Vagina (tissue), 2 donors: ENCODE measurements around the gene LRP2BP. TPM values are rescaled to one million over a fixed set of nuclear protein-coding genes. Genes with fewer than 3 reads are reported as not detected.
"Not testable (repeated sequence)": the region's sequence is repeated elsewhere in the genome, so short reads cannot be mapped to it uniquely, and the experiment has no call there.

Source experiments
- DNase-seq, 2 donors: peaks; one replicate each; pipeline ENCODE4 v3.0.0-alpha.2; 2017; ENCODE audit errors: extremely low spot score in 2 of 2
- H3K27ac ChIP-seq: fragments of 200-600 bp; sonication (generic); one replicate; pipeline ENCODE4 v1.5.1; 2019
- H3K27me3 ChIP-seq: fragments of 200-600 bp; sonication (generic); one replicate; pipeline ENCODE4 v1.5.1; 2019
- H3K36me3 ChIP-seq, 2 donors: fragments of 200-600 bp; sonication (generic); one replicate each; pipeline ENCODE4 v1.5.1; 2017 to 2019
- H3K4me1 ChIP-seq: fragments of 200-600 bp; sonication (generic); one replicate; pipeline ENCODE4 v1.5.1; 2019
- H3K4me3 ChIP-seq, 2 donors: fragments of 200-600 bp; sonication (generic); 1 replicate in 1 of 2; 2 replicates in 1 of 2; pipeline ENCODE4 v1.5.1; 2016 to 2019
- H3K9me3 ChIP-seq: fragments of 200-600 bp; sonication (generic); one replicate; pipeline ENCODE4 v1.5.1; 2019
- POLR2A ChIP-seq, 2 donors: fragments of 450-650 bp; IDR thresholded peaks; one replicate each; pipeline ENCODE4 v1.6.1; 2017; ENCODE audit warnings: antibody characterized with exemption in 2 of 2, mild to moderate bottlenecking in 2 of 2, moderate library complexity in 2 of 2
- POLR2AphosphoS5 ChIP-seq, 2 donors: sonication (generic); formaldehyde crosslinking; IDR thresholded peaks; one replicate each; pipeline ENCODE4 v1.9.0; 2017; ENCODE audit warnings: antibody characterized with exemption in 2 of 2, mild to moderate bottlenecking in 2 of 2, low read depth in 1 of 2; ENCODE audit not compliant: insufficient read depth in 1 of 2
- intact Hi-C: fragments of 100-400 bp; cut with DNase I; formaldehyde crosslinking; loops from one replicate; pipeline ENCODE4 v1.15.1; 2023
- total RNA-seq: library from RNA; depleted of rRNA; stranded (reverse); fragments of >200 nt; gene quantifications from one replicate; pipeline ENCODE4 v1.2.3, GENCODE V29; 2016
- TF ChIP-seq, protein P1 (sequence below), 3 experiments: fragments of 450-650 bp in 2 of 3; fragments of 200-600 bp in 1 of 3; sonication (generic) in 1 of 3; IDR thresholded peaks; one replicate each; pipeline ENCODE4 v1.5.1; 2017 to 2019; ENCODE audit warnings: antibody characterized with exemption in 3 of 3, mild to moderate bottlenecking in 2 of 3, moderate library complexity in 2 of 3

The LRP2BP gene
- total RNA-seq, 1 donor from 2014 or later, result 0.49 TPM

DNA sequence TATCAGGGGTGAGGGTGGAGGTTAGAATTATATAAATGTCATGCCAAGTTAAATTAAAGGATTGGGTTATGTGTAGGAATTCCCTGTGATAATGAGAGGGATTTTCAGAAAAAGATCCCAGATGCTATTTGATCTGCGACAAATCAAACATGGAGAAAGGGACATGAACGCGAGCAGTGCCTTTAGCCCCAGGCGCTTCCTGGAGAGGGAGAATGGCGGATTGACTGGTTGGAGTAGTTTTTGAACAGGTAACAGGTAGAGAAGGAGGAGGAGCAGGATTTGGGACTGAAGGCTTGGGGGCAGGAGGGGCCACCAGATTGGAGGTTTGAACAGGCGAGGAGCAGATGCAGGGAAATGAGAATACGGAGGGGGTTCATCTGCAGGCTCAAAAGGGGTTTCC lies 67.1 kb downstream of the LRP2BP start:
- peaks cover 6% of the 10 kb centered on the region for H3K4me1 ChIP-seq
- H3K27ac ChIP-seq, result no peak overlapping the region
- H3K27me3 ChIP-seq, result no peaks in the 10 kb centered on the region
- TF ChIP-seq POLR2AphosphoS5 (IDR thresholded peaks at IDR 0.05; ENCODE audit: insufficient read depth in 1 of 2, low read depth in 1 of 2) (no peak), POLR2A (IDR thresholded peaks at IDR 0.05) (no peak)
- TF ChIP-seq, protein P1, sequence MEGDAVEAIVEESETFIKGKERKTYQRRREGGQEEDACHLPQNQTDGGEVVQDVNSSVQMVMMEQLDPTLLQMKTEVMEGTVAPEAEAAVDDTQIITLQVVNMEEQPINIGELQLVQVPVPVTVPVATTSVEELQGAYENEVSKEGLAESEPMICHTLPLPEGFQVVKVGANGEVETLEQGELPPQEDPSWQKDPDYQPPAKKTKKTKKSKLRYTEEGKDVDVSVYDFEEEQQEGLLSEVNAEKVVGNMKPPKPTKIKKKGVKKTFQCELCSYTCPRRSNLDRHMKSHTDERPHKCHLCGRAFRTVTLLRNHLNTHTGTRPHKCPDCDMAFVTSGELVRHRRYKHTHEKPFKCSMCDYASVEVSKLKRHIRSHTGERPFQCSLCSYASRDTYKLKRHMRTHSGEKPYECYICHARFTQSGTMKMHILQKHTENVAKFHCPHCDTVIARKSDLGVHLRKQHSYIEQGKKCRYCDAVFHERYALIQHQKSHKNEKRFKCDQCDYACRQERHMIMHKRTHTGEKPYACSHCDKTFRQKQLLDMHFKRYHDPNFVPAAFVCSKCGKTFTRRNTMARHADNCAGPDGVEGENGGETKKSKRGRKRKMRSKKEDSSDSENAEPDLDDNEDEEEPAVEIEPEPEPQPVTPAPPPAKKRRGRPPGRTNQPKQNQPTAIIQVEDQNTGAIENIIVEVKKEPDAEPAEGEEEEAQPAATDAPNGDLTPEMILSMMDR (IDR thresholded peaks at IDR 0.05), result no peak
- no peaks in the 10 kb centered on the region for H3K36me3 ChIP-seq
- no peak overlapping the region for H3K4me3 ChIP-seq
- intact Hi-C loops, result no loop called here
- DNase-seq, result no peak
- H3K9me3 ChIP-seq, result no peaks in the 10 kb centered on the region

DNA sequence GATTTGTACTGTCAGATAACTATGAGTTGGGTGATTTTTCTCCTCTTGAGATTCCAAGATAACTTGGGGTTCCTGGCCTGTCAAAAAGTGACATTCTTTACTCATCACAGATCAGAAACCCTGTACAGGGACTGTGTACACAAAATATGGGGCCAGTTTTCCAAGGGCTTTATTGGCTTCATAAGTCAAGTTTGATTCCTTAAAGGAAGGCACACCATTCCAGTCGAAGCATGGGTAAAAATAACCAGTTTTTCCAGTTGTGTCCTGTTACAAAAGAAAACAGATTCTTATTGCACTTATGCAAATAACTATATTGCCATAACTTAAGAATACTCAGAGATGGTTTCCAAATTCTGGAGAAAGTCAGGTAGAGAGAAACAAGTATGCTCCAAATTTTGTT lies 70.0 kb downstream of the LRP2BP start:
- H3K4me3 ChIP-seq, intact Hi-C loops, H3K4me1 ChIP-seq, H3K27ac ChIP-seq, H3K9me3 ChIP-seq, DNase-seq, H3K36me3 ChIP-seq, H3K27me3 ChIP-seq: not testable (repeated sequence)

DNA sequence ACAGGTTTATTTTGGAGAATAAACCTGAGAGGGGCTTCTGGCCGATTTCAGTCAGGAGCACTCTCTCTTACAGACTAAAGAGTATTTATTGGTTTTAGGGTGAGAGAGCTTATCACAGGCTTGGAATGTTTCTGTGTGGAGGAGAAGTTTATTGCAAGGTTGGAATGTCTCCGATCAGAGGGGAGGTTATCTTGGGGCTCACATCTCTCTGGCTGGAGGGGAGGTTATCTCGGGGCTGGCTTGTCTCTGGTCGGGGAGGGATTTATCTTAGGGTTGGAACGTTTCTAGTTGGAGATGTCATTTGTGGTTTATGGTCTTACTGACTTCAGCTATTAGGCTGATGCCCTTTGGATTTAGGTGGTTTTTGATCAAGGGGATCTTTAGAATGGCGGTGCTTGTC lies 71.4 kb downstream of the LRP2BP start:
- H3K36me3 ChIP-seq, intact Hi-C loops, H3K27me3 ChIP-seq, H3K9me3 ChIP-seq, H3K4me1 ChIP-seq, H3K27ac ChIP-seq, H3K4me3 ChIP-seq, DNase-seq: not testable (repeated sequence)

DNA sequence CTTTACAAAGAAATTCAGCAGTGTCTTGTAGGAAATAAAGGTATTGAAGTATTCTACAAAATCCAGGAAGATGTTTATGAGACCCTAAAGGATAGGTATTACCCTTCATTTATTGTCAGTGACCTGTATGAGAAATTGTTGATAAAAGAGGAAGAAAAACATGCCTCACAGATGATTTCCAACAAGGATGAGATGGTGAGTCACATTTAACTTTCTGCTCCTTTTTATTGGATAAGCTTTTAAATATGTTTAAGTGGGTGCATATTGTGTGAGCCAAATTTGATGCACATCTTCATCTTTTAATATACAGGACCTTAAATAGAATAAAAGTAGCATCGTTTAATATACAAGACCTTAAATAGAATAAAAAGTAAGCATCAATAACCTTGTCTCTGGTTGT lies 72.1 kb downstream of the LRP2BP start:
- H3K4me1 ChIP-seq, result peaks cover 6% of the 10 kb centered on the region
- H3K9me3 ChIP-seq, result no peaks in the 10 kb centered on the region
- no peaks in the 10 kb centered on the region for H3K27me3 ChIP-seq
- H3K4me3 ChIP-seq, result no peak overlapping the region
- no peak overlapping the region for H3K27ac ChIP-seq
- no peaks in the 10 kb centered on the region for H3K36me3 ChIP-seq
- TF ChIP-seq POLR2A (IDR thresholded peaks at IDR 0.05) (no peak), POLR2AphosphoS5 (IDR thresholded peaks at IDR 0.05; ENCODE audit: insufficient read depth in 1 of 2, low read depth in 1 of 2) (no peak)
- TF ChIP-seq, protein P1 (IDR thresholded peaks at IDR 0.05), result no peak
- intact Hi-C loops, result no loop called here
- DNase-seq, result no peak

DNA sequence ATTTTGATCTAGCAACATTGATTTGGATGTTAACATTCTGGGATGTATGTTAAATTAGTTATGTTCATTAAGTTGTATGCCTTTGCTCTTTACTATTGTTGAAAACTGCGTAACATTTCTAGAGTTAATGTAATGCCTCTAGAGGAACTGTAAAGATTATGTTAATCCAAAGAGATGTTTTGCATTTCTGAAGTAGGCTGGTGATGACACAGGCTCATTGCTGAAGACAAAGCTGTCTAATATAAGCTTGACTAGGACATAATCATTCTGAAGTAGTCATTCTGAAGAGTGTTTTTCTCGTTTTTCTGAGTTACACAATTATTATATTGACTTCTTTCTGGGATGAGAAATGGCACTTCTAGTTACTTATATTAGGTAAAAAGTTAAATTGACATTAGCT lies 72.9 kb downstream of the LRP2BP start:
- no peaks in the 10 kb centered on the region for H3K36me3 ChIP-seq
- intact Hi-C loops, result no loop called here

DNA sequence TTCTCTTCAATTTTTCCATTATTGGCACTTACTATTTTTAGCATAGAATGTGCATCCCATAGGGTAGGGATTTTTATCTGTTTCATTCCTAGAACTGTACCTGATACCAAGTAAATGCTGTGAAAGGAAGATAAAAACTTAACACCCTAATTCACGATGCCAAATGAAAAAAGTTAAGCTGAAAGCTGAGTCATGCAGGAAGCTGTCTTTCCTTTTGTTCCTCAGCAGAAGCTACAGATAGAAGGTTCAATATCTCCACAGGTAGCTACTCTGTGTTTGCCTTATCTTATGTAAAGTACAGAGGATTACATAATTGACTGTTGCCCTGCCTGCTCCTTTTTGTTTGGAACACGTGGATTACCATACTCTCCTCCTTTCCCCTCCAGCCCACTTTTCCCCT lies 77.0 kb downstream of the LRP2BP start:
- H3K27me3 ChIP-seq, result no peaks in the 10 kb centered on the region
- no peak overlapping the region for H3K4me3 ChIP-seq
- intact Hi-C loops, result no loop called here
- no peaks in the 10 kb centered on the region for H3K4me1 ChIP-seq
- no peaks in the 10 kb centered on the region for H3K36me3 ChIP-seq
- TF ChIP-seq POLR2A (IDR thresholded peaks at IDR 0.05) (no peak), POLR2AphosphoS5 (IDR thresholded peaks at IDR 0.05; ENCODE audit: insufficient read depth in 1 of 2, low read depth in 1 of 2) (no peak)
- TF ChIP-seq, protein P1 (IDR thresholded peaks at IDR 0.05), result no peak
- no peak for DNase-seq
- H3K9me3 ChIP-seq, result no peaks in the 10 kb centered on the region
- no peak overlapping the region for H3K27ac ChIP-seq

More for the DNA sequence above, 72.9 kb downstream of the LRP2BP start:
- TF ChIP-seq POLR2AphosphoS5 (IDR thresholded peaks at IDR 0.05; ENCODE audit: insufficient read depth in 1 of 2, low read depth in 1 of 2) (no peak), POLR2A (IDR thresholded peaks at IDR 0.05) (no peak)
- TF ChIP-seq, protein P1 (IDR thresholded peaks at IDR 0.05), result no peak
- no peaks in the 10 kb centered on the region for H3K27me3 ChIP-seq
- no peak overlapping the region for H3K27ac ChIP-seq
- H3K4me1 ChIP-seq, result peaks cover 6% of the 10 kb centered on the region
- DNase-seq, result no peak
- H3K9me3 ChIP-seq, result no peaks in the 10 kb centered on the region
- no peak overlapping the region for H3K4me3 ChIP-seq
